Measurements from ENCODE around the gene TENM3.

DNA sequence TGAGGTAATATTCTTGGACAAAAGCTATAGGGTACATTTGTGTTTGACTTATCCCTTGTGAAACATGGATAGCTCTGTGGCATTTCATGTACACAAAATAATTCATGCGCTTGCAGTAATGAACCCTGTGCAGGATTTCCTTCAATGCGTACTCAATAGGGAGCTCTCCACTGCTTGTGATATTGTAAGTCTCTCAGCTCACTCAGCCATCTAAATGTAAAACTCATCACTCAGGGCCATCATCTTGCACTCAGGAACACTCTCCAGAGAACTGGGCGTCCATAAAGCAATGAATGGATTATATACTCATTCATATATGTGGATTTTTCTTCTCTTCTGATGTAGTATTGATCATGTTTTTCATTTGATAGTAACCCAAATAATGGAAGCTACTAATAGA lies 385.9 kb downstream of the TENM3 start:
- TF ChIP-seq, protein P1, sequence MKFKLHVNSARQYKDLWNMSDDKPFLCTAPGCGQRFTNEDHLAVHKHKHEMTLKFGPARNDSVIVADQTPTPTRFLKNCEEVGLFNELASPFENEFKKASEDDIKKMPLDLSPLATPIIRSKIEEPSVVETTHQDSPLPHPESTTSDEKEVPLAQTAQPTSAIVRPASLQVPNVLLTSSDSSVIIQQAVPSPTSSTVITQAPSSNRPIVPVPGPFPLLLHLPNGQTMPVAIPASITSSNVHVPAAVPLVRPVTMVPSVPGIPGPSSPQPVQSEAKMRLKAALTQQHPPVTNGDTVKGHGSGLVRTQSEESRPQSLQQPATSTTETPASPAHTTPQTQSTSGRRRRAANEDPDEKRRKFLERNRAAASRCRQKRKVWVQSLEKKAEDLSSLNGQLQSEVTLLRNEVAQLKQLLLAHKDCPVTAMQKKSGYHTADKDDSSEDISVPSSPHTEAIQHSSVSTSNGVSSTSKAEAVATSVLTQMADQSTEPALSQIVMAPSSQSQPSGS (tag by site-specific recombination; IDR thresholded peaks at IDR 0.05; ENCODE audit: low read depth) = no peak
- TF ChIP-seq, protein P2, sequence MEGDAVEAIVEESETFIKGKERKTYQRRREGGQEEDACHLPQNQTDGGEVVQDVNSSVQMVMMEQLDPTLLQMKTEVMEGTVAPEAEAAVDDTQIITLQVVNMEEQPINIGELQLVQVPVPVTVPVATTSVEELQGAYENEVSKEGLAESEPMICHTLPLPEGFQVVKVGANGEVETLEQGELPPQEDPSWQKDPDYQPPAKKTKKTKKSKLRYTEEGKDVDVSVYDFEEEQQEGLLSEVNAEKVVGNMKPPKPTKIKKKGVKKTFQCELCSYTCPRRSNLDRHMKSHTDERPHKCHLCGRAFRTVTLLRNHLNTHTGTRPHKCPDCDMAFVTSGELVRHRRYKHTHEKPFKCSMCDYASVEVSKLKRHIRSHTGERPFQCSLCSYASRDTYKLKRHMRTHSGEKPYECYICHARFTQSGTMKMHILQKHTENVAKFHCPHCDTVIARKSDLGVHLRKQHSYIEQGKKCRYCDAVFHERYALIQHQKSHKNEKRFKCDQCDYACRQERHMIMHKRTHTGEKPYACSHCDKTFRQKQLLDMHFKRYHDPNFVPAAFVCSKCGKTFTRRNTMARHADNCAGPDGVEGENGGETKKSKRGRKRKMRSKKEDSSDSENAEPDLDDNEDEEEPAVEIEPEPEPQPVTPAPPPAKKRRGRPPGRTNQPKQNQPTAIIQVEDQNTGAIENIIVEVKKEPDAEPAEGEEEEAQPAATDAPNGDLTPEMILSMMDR (tag by site-specific recombination; IDR thresholded peaks at IDR 0.05) = no peak
- no peak for TF ChIP-seq SP2 (tag by site-specific recombination; IDR thresholded peaks at IDR 0.05)
- no peak for TF ChIP-seq ZBTB21 (tag by site-specific recombination; IDR thresholded peaks at IDR 0.05)
- TF ChIP-seq SP3 (tag by site-specific recombination; IDR thresholded peaks at IDR 0.05) = no peak
- no peak for TF ChIP-seq MYNN (tag by site-specific recombination; IDR thresholded peaks at IDR 0.05; ENCODE audit: borderline replicate concordance)
- no peak for TF ChIP-seq ZNF274 (IDR thresholded peaks at IDR 0.05; ENCODE audit: low read length)
- TF ChIP-seq ZNF274 (tag by site-specific recombination; IDR thresholded peaks at IDR 0.05; ENCODE audit: borderline replicate concordance) = no peak
